Retinal pigment epithelial cell (primary cell): ENCODE measurements around the gene TMPRSS13.

ENCODE experiments used
- DNase-seq: peaks from one replicate; pipeline ENCODE4 v3.0.0-alpha.2; 2010; ENCODE audit warnings: low read depth
- H3K4me3 ChIP-seq: 2 replicates; pipeline ENCODE4 v1.5.1; 2011; ENCODE audit warnings: mild to moderate bottlenecking, low read length, control low read depth, moderate library complexity
- TF ChIP-seq, protein P1 (sequence below): conservative IDR thresholded peaks from 2 replicates; pipeline ENCODE4 v1.5.1; 2011; ENCODE audit warnings: low read depth, low read length, control low read depth, inconsistent platforms

TMPRSS13 gene

DNA sequence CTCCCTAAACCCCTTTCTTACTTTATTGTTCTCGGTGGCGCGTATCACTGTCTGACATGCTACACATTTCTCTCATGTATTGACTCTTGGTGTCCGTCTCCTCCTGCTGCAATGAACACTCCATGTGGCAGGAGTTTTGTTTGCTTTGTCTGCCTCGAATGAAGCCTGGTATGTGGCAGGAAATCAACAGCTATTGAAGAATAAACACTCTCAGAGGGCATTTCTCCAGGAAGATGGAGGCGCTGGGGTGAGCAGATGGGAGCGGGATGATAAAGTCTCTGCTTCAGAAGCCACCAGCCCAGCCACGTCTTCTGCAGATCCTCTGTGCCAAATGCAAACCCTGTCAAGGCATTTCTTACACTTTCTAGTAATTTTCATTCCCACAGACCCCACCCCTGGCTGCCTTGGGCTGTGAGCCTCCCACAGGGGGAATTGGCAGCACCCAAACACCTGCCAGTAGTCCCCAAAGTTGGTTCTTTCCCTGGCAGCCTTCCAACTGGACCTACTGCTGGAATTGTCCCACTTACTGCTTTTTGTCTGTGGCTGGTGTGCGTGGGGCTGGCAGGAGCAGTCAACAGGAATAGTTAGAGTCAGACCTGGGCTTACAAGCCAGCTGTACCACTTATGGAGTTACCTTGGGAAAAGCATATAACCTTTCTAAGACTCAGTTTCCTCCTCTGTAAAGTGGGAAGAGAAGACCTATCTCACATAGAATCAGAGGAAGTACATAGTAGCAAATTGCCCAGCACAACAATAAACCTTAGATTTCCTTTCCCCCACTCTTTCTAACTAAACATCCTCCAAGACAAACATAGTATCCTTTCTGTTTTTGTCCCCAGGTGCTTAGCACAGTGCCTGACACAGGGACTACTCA, 43.7 kb upstream of the TMPRSS13 start:
- TF ChIP-seq, protein P1, sequence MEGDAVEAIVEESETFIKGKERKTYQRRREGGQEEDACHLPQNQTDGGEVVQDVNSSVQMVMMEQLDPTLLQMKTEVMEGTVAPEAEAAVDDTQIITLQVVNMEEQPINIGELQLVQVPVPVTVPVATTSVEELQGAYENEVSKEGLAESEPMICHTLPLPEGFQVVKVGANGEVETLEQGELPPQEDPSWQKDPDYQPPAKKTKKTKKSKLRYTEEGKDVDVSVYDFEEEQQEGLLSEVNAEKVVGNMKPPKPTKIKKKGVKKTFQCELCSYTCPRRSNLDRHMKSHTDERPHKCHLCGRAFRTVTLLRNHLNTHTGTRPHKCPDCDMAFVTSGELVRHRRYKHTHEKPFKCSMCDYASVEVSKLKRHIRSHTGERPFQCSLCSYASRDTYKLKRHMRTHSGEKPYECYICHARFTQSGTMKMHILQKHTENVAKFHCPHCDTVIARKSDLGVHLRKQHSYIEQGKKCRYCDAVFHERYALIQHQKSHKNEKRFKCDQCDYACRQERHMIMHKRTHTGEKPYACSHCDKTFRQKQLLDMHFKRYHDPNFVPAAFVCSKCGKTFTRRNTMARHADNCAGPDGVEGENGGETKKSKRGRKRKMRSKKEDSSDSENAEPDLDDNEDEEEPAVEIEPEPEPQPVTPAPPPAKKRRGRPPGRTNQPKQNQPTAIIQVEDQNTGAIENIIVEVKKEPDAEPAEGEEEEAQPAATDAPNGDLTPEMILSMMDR: no peak
- no peak for DNase-seq
- no peak overlapping the region for H3K4me3 ChIP-seq

- TF ChIP-seq, protein P1: no peak
- no peak overlapping the region for H3K4me3 ChIP-seq
- no peak for DNase-seq
Measured at GRCh38 chr11:117972044-117972443, 42.8 kb upstream of the TMPRSS13 start.

- TF ChIP-seq, protein P1: no peak
- DNase-seq: no peak
- H3K4me3 ChIP-seq: no peak overlapping the region
Measured at GRCh38 chr11:117970400-117971024, 41.3 kb upstream of the TMPRSS13 start.

- H3K4me3 ChIP-seq: no peak overlapping the region
- DNase-seq: no peak
- TF ChIP-seq, protein P1: no peak
Measured at GRCh38 chr11:117969160-117969991, 40.2 kb upstream of the TMPRSS13 start.

DNA sequence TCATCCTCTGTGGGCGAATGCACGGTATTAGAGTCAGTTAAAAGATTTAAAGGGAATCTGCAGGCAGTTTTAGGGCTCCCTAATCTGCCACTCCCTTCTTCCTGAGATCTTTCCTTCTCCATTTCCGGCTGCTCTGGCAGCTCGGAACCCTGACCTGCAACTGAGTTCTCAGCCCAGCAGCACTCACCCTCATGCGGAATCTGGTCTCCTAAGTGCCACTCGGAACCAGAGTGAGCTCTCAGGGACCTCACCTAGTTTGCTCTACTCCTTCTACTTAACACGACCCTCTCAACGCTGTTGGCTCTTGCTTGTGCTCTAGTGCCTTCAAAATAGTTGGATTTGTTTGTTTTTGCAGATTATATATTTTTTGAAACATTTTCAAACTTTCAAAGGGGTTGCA, 37.7 kb upstream of the TMPRSS13 start:
- no peak overlapping the region for H3K4me3 ChIP-seq
- TF ChIP-seq, protein P1: no peak
- DNase-seq: no peak

GRCh38 chr11:117962826-117963225, 33.6 kb upstream of the TMPRSS13 start:
- no peak for DNase-seq
- TF ChIP-seq, protein P1: no peak
- no peak overlapping the region for H3K4me3 ChIP-seq
